SK-N-SH (cell line): ENCODE measurements around the gene ZYG11A. TPM values are rescaled to one million over a fixed set of nuclear protein-coding genes. Genes with fewer than 3 reads are reported as not detected.

ENCODE experiments used
- CTCF ChIA-PET: fragments of 300-600, 350-600 bp; formaldehyde crosslinking; extraction: SDS; loops from one replicate; lab custom pipeline; 2021; lab: Yijun Ruan, JAX
- POLR2A ChIA-PET: fragments of 350-600 bp; sonication (Branson Sonifier 250); formaldehyde crosslinking; extraction: SDS; loops from one replicate; lab custom pipeline; 2020; ENCODE audit warnings: antibody characterized with exemption, inconsistent platforms; lab: Yijun Ruan, JAX
- DNase-seq: peaks from one replicate; pipeline ENCODE4 v3.0.0; 2012
- H2AFZ ChIP-seq: fragments of 200-600 bp; sonication (generic); 2 replicates; pipeline ENCODE4 v1.8.1; 2016; ENCODE audit warnings: antibody characterized with exemption, mild to moderate bottlenecking, low read depth
- H3F3A ChIP-seq: fragments of 200-600 bp; sonication (generic); replicated peaks from 2 replicates; pipeline ENCODE3; 2016; ENCODE audit warnings: antibody characterized with exemption, mild to moderate bottlenecking; ENCODE audit not compliant: insufficient read depth
- H3K27ac ChIP-seq, 2 experiments: fragments of 200-500 bp in 1 of 2; fragments of 200-600 bp in 1 of 2; sonication (Bioruptor generic) in 1 of 2; sonication (generic), shearing (Covaris generic) in 1 of 2; 2 replicates each; pipeline versions ENCODE4 v1.5.1 to v1.6.1; 2014 to 2016; ENCODE audit warnings: low read depth in 2 of 2, inconsistent platforms in 1 of 2, low read length in 1 of 2, mild to moderate bottlenecking in 1 of 2, mixed read lengths in 1 of 2
- H3K27me3 ChIP-seq: fragments of 200-600 bp; sonication (generic), shearing (Covaris generic); 2 replicates; pipeline ENCODE4 v1.6.1; 2016; ENCODE audit warnings: mixed run types; ENCODE audit not compliant: insufficient read depth
- H3K36me3 ChIP-seq, 2 experiments: fragments of 200-500 bp in 1 of 2; fragments of 200-600 bp in 1 of 2; sonication (Bioruptor generic) in 1 of 2; sonication (generic) in 1 of 2; replicated peaks in 1 of 2; 2 replicates each; pipeline versions ENCODE3 to v1.5.1; 2014 to 2016; ENCODE audit warnings: low read length in 1 of 2, mild to moderate bottlenecking in 1 of 2; ENCODE audit not compliant: insufficient read depth in 2 of 2, control insufficient read depth in 1 of 2
- H3K4me1 ChIP-seq, 2 experiments: fragments of 200-500 bp in 1 of 2; fragments of 200-600 bp in 1 of 2; sonication (Bioruptor generic) in 1 of 2; sonication (generic), shearing (Covaris generic) in 1 of 2; 2 replicates each; pipeline versions ENCODE4 v1.5.1 to v1.6.1; 2014 to 2016; ENCODE audit warnings: low read depth in 1 of 2, low read length in 1 of 2, mixed run types in 1 of 2; ENCODE audit not compliant: insufficient read depth in 2 of 2, control insufficient read depth in 1 of 2
- H3K4me2 ChIP-seq: fragments of 200-600 bp; sonication (generic), shearing (Covaris generic); 2 replicates; pipeline ENCODE4 v1.6.1; 2017; ENCODE audit warnings: mixed run types
- H3K4me3 ChIP-seq, 2 experiments: fragments of 200-500 bp in 1 of 2; fragments of 200-600 bp in 1 of 2; sonication (Bioruptor generic) in 1 of 2; sonication (generic), shearing (Covaris generic) in 1 of 2; 2 replicates each; pipeline versions ENCODE4 v1.5.1 to v1.8.1; 2014 to 2016; ENCODE audit warnings: low read depth in 2 of 2, inconsistent platforms in 1 of 2, low read length in 1 of 2, mild to moderate bottlenecking in 1 of 2, mixed read lengths in 1 of 2, moderate library complexity in 1 of 2
- H3K79me2 ChIP-seq: fragments of 200-600 bp; sonication (generic); 2 replicates; pipeline ENCODE4 v1.8.1; 2017; ENCODE audit warnings: mild to moderate bottlenecking; ENCODE audit not compliant: insufficient read depth
- H3K9ac ChIP-seq: fragments of 200-600 bp; sonication (generic); 2 replicates; pipeline ENCODE4 v1.6.1; 2017; ENCODE audit warnings: mixed run types
- H3K9me2 ChIP-seq: fragments of 200-600 bp; sonication (generic); 2 replicates; pipeline ENCODE4 v1.6.1; 2017; ENCODE audit warnings: mixed run types
- H3K9me3 ChIP-seq: fragments of 200-600 bp; sonication (generic); 2 replicates; pipeline ENCODE4 v1.6.1; 2017; ENCODE audit warnings: mixed run types, mild to moderate bottlenecking, moderate library complexity
- H4K20me1 ChIP-seq: fragments of 200-600 bp; sonication (generic); 2 replicates; pipeline ENCODE4 v1.6.1; 2017; ENCODE audit warnings: mild to moderate bottlenecking, mixed run types; ENCODE audit not compliant: insufficient read depth
- CHD2 ChIP-seq: fragments of 150-350 bp; IDR thresholded peaks from 2 replicates; pipeline ENCODE4 v1.6.1; 2018; ENCODE audit warnings: low read length; ENCODE audit not compliant: partially characterized antibody
- ELF1 ChIP-seq: IDR thresholded peaks from 2 replicates; pipeline ENCODE4 v1.4.0; 2012
- FOSL2 ChIP-seq: IDR thresholded peaks from 2 replicates; pipeline ENCODE4 v1.4.0; 2012; ENCODE audit warnings: low read depth, mild to moderate bottlenecking, moderate library complexity, borderline replicate concordance
- FOXJ3 ChIP-seq: sonication (generic); formaldehyde crosslinking; IDR thresholded peaks from 2 replicates; pipeline ENCODE4 v1.5.1; 2020; ENCODE audit warnings: mild to moderate bottlenecking, missing genetic modification reagents
- FOXM1 ChIP-seq: IDR thresholded peaks from 2 replicates; pipeline ENCODE4 v1.4.0; 2012; ENCODE audit warnings: low read depth, mild to moderate bottlenecking
- JUND ChIP-seq: IDR thresholded peaks from 2 replicates; pipeline ENCODE4 v1.4.0; 2012
- MEF2A ChIP-seq: IDR thresholded peaks from 2 replicates; pipeline ENCODE4 v1.4.0; 2012; ENCODE audit warnings: low read depth, borderline replicate concordance
- MXI1 ChIP-seq: IDR thresholded peaks from 2 replicates; pipeline ENCODE4 v1.6.1; 2012; ENCODE audit warnings: mild to moderate bottlenecking, low read depth, low read length, improper control_type of control experiment
- NFIC ChIP-seq: IDR thresholded peaks from 2 replicates; pipeline ENCODE4 v1.4.0; 2012; ENCODE audit warnings: borderline replicate concordance
- NRF1 ChIP-seq: IDR thresholded peaks from 2 replicates; pipeline ENCODE4 v1.6.1; 2012; ENCODE audit warnings: low read depth, mild to moderate bottlenecking, low read length
- PBX3 ChIP-seq: IDR thresholded peaks from 2 replicates; pipeline ENCODE4; 2012
- RFX5 ChIP-seq: IDR thresholded peaks from 2 replicates; pipeline ENCODE4 v1.6.1; 2012; ENCODE audit warnings: mild to moderate bottlenecking, improper control_type of control experiment, low read length
- RXRA ChIP-seq: IDR thresholded peaks from 2 replicates; pipeline ENCODE4 v1.4.0; 2012; ENCODE audit warnings: low read depth, mild to moderate bottlenecking, borderline replicate concordance
- SIN3A ChIP-seq: IDR thresholded peaks from 2 replicates; pipeline ENCODE4 v1.6.1; 2012; ENCODE audit warnings: low read depth, mild to moderate bottlenecking, low read length, moderate library complexity, borderline replicate concordance
- SMC3 ChIP-seq: IDR thresholded peaks from 2 replicates; pipeline ENCODE4 v1.6.1; 2012; ENCODE audit warnings: low read depth, low read length, improper control_type of control experiment
- TAF1 ChIP-seq: IDR thresholded peaks from 2 replicates; pipeline ENCODE4 v1.6.1; 2012; ENCODE audit warnings: low read depth, mild to moderate bottlenecking, low read length, moderate library complexity, borderline replicate concordance
- TCF12 ChIP-seq: IDR thresholded peaks from 2 replicates; pipeline ENCODE4 v1.4.0; 2012
- TEAD4 ChIP-seq: IDR thresholded peaks from 2 replicates; pipeline ENCODE4 v1.4.0; 2012; ENCODE audit warnings: mild to moderate bottlenecking, borderline replicate concordance; ENCODE audit not compliant: insufficient read depth
- YY1 ChIP-seq: IDR thresholded peaks from 2 replicates; pipeline ENCODE4 v1.4.0; 2012; ENCODE audit warnings: low read depth, mild to moderate bottlenecking
- WGBS: methylation state at CpG from one replicate; pipeline ENCODE4 v1.1.6; 2017; ENCODE audit warnings: low lambda C conversion rate; 5-methylcytosine and 5-hydroxymethylcytosine counted together
- polyA plus RNA-seq, 3 experiments: library from polyadenylated mRNA; depleted of rRNA; stranded (reverse); fragments of >200 nt; gene quantifications; 2 replicates each; pipeline ENCODE4 v1.2.3, GENCODE V29; 2012
- TF ChIP-seq, protein P1 (sequence below): IDR thresholded peaks from 2 replicates; pipeline ENCODE4 v1.4.0; 2012; ENCODE audit warnings: low read depth, borderline replicate concordance

The ZYG11A gene
- polyA plus RNA-seq, 1 of the 3 experiments (the other 2 are of a cell fraction): 0.41 TPM

DNA sequence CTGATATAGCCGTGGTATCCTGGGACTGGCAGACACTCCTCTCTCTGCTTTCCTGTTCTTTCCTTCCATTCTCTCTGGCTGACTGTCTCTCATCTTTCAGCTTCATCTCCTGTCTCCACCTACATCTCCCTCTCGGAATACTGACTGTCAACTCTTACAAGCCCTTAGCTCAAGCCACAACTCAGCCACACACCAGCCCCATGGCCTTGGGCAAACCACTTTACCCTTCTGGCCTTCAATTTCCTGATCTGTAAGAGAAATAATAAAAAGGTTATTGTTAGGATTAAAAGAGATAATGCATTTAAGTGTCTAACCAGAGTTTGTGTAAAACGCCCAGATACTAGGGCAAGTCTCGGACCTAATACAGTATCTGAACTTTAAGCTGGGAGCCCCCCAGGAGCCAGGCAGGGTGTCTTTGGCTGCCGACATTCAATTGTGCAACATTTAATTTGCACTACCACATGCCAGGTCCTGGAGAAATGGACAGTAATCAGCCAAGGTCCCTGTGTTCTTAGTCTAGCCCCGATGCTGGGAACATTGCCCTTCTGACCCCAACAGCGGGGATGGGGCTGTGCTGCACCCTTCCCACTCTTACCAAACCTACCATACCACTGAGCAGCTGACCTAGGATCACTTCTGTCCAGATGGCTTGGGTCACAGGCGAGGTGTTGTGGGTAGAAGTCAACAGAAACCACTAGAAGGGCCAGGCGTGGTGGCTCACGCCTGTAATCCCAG lies 73.8 kb downstream of the ZYG11A start:
- WGBS: 85% methylated on average over 10 of the region's 10 CpGs
- Histone ChIP-seq H4K20me1 (no peaks in the 10 kb centered on the region), H3K9ac (no peak overlapping the region), H3K9me2 (no peaks in the 10 kb centered on the region), H3K79me2 (no peaks in the 10 kb centered on the region), H3K4me3 (no peak overlapping the region), H3F3A (no peaks in the 10 kb centered on the region), H2AFZ (no peak overlapping the region), H3K4me2 (no peak overlapping the region), H3K27me3 (no peaks in the 10 kb centered on the region), H3K9me3 (no peaks in the 10 kb centered on the region), H3K4me1 (no peaks in the 10 kb centered on the region), H3K36me3 (no peaks in the 10 kb centered on the region), H3K27ac (no peak overlapping the region)
- no peak for DNase-seq
- TF ChIP-seq RXRA (no peak), NFIC (no peak), CHD2 (no peak), FOXM1 (no peak), YY1 (no peak), JUND (no peak), SIN3A (no peak), PBX3 (no peak), FOSL2 (no peak), RFX5 (no peak), NRF1 (no peak), MXI1 (no peak), TEAD4 (no peak), SMC3 (no peak), FOXJ3 (CRISPR knock-in tag) (no peak), MEF2A (no peak), TCF12 (no peak), TAF1 (no peak), ELF1 (no peak)
- TF ChIP-seq, protein P1, sequence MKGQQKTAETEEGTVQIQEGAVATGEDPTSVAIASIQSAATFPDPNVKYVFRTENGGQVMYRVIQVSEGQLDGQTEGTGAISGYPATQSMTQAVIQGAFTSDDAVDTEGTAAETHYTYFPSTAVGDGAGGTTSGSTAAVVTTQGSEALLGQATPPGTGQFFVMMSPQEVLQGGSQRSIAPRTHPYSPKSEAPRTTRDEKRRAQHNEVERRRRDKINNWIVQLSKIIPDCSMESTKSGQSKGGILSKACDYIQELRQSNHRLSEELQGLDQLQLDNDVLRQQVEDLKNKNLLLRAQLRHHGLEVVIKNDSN: no peak
- POLR2A ChIA-PET: no interaction called here
- CTCF ChIA-PET: interaction anchor here (1.6 to 2.4 kb wide), 2 partner anchors 11 to 24 kb away, joined by 3 to 10 read pairs; no protein-coding TSS in a partner anchor
